Nephron (organoid): Measurements from ENCODE around the gene ZNF778.
"Not testable (repeated sequence)": the region's sequence is repeated elsewhere in the genome, so short reads cannot be mapped to it uniquely, and the experiment has no call there.

Source experiments
- H3K27ac Mint-ChIP-seq, 3 experiments: 2 replicates each; pipeline ENCODE4 v1.8.0; 2020; ENCODE audit warnings: mixed read lengths in 3 of 3, mild to moderate bottlenecking in 2 of 3, moderate library complexity in 1 of 3
- H3K27me3 Mint-ChIP-seq: 2 replicates; pipeline ENCODE4 v1.8.0; 2021; ENCODE audit warnings: low read depth, mild to moderate bottlenecking, moderate library complexity, mixed read lengths
- H3K36me3 Mint-ChIP-seq: 2 replicates; pipeline ENCODE4 v1.8.0; 2020; ENCODE audit warnings: low read depth, mixed read lengths
- H3K4me1 Mint-ChIP-seq: 2 replicates; pipeline ENCODE4 v1.8.0; 2020; ENCODE audit warnings: mixed read lengths
- H3K4me3 Mint-ChIP-seq, 3 experiments: 2 replicates each; pipeline ENCODE4 v1.8.0; 2020; ENCODE audit warnings: mild to moderate bottlenecking in 3 of 3, mixed read lengths in 3 of 3, moderate library complexity in 2 of 3
- H3K9me3 Mint-ChIP-seq: 2 replicates; pipeline ENCODE4 v1.8.0; 2020; ENCODE audit warnings: mixed read lengths
- CTCF ChIP-seq, 3 experiments: fragments of 200-600 bp; sonication (generic); IDR thresholded peaks; one replicate each; pipeline ENCODE4 v1.5.0; 2021; ENCODE audit warnings: antibody characterized with exemption in 3 of 3; ENCODE audit not compliant: unreplicated experiment in 3 of 3

Gene ZNF778

GRCh38 chr16:89241187-89242007, 23.9 kb downstream of the ZNF778 start:
- H3K9me3 Mint-ChIP-seq = no peaks in the 10 kb centered on the region
- peaks cover 8% of the 10 kb centered on the region for H3K4me1 Mint-ChIP-seq
- H3K27me3 Mint-ChIP-seq = peaks cover 2% of the 10 kb centered on the region
- H3K4me3 Mint-ChIP-seq = peak overlapping the region; percentile 96 to 99 (median 98)
- H3K36me3 Mint-ChIP-seq = no peaks in the 10 kb centered on the region
- TF ChIP-seq CTCF (IDR thresholded peaks at IDR 0.05; ENCODE audit: unreplicated experiment in 3 of 3) = no peak
- peak overlapping the region; percentile 89 to 97 (median 97) for H3K27ac Mint-ChIP-seq

- H3K36me3 Mint-ChIP-seq = no peaks in the 10 kb centered on the region
- H3K27me3 Mint-ChIP-seq = peaks cover 6% of the 10 kb centered on the region
- H3K9me3 Mint-ChIP-seq = no peaks in the 10 kb centered on the region
- peak overlapping the region; percentile 48 to 72 (median 66) for H3K4me3 Mint-ChIP-seq
- H3K27ac Mint-ChIP-seq = peak overlapping the region in 1 of 3 experiments; percentile 71
- H3K4me1 Mint-ChIP-seq = peaks cover 8% of the 10 kb centered on the region
- no peak for TF ChIP-seq CTCF (IDR thresholded peaks at IDR 0.05; ENCODE audit: unreplicated experiment in 3 of 3)
These were observed 25.3 kb downstream of the ZNF778 start for GRCh38 chr16:89242795-89243200.

- Mint-ChIP-seq H3K9me3 (no peaks in the 10 kb centered on the region), H3K27me3 (peaks cover 6% of the 10 kb centered on the region), H3K4me3 (peak overlapping the region; percentile 51 to 72 (median 66)), H3K27ac (peak overlapping the region in 1 of 3 experiments; percentile 71), H3K36me3 (no peaks in the 10 kb centered on the region), H3K4me1 (peaks cover 8% of the 10 kb centered on the region)
- TF ChIP-seq CTCF (IDR thresholded peaks at IDR 0.05; ENCODE audit: unreplicated experiment in 3 of 3) = no peak
These were observed 26.2 kb downstream of the ZNF778 start for GRCh38 chr16:89243664-89244063.

GRCh38 chr16:89244264-89244663, 26.8 kb downstream of the ZNF778 start:
- not testable (repeated sequence) for H3K4me1 Mint-ChIP-seq, H3K27ac Mint-ChIP-seq, H3K9me3 Mint-ChIP-seq, H3K36me3 Mint-ChIP-seq
- Mint-ChIP-seq H3K27me3 (peaks cover 12% of the 10 kb centered on the region), H3K4me3 (peak overlapping the region in 2 of 3 experiments; percentile 33 to 72)

GRCh38 chr16:89244754-89245153, 27.3 kb downstream of the ZNF778 start:
- no peak for TF ChIP-seq CTCF (IDR thresholded peaks at IDR 0.05; ENCODE audit: unreplicated experiment in 3 of 3)
- peak overlapping the region in 2 of 3 experiments; percentile 42 to 43 for H3K4me3 Mint-ChIP-seq
- H3K4me1 Mint-ChIP-seq = peaks cover 8% of the 10 kb centered on the region
- H3K27ac Mint-ChIP-seq = no peak overlapping the region
- peaks cover 12% of the 10 kb centered on the region for H3K27me3 Mint-ChIP-seq
- H3K36me3 Mint-ChIP-seq = peaks cover under 1% of the 10 kb centered on the region
- peaks cover 7% of the 10 kb centered on the region for H3K9me3 Mint-ChIP-seq

GRCh38 chr16:89246383-89246902, 28.9 kb downstream of the ZNF778 start:
- H3K4me3 Mint-ChIP-seq = peak overlapping the region; percentile 81 to 84 (median 81)
- peaks cover 12% of the 10 kb centered on the region for H3K27me3 Mint-ChIP-seq
- H3K9me3 Mint-ChIP-seq = peaks cover 21% of the 10 kb centered on the region
- H3K4me1 Mint-ChIP-seq = peaks cover 4% of the 10 kb centered on the region
- TF ChIP-seq CTCF (IDR thresholded peaks at IDR 0.05; ENCODE audit: unreplicated experiment in 3 of 3) = no peak
- no peak overlapping the region for H3K27ac Mint-ChIP-seq
- H3K36me3 Mint-ChIP-seq = peaks cover 7% of the 10 kb centered on the region
